Sigmoid colon (tissue), 7 donors: ENCODE data around the gene MYH13. TPM values are rescaled to one million over a fixed set of nuclear protein-coding genes. Genes with fewer than 3 reads are reported as not detected.

Experiments used
- DNase-seq: peaks from one replicate; pipeline ENCODE4 v3.0.0-alpha.2; 2019
- H3K27ac ChIP-seq, 4 donors: fragments of 200-600 bp; sonication (generic); one replicate each; pipeline ENCODE4 v1.5.1; 2016 to 2019; ENCODE audit warnings: mild to moderate bottlenecking in 1 of 4
- H3K27me3 ChIP-seq, 3 donors: fragments of 200-600 bp; sonication (generic); one replicate each; pipeline ENCODE4 v1.5.1; 2019; ENCODE audit warnings: mild to moderate bottlenecking in 1 of 3
- H3K36me3 ChIP-seq, 4 donors: fragments of 200-600 bp; sonication (generic); one replicate each; pipeline ENCODE4 v1.5.1; 2016 to 2019
- H3K4me1 ChIP-seq, 4 donors: fragments of 200-600 bp; sonication (generic); one replicate each; pipeline ENCODE4 v1.5.1; 2017 to 2019
- H3K4me3 ChIP-seq, 4 donors: fragments of 200-600 bp; sonication (generic); one replicate each; pipeline ENCODE4 v1.5.1; 2017 to 2019; ENCODE audit warnings: mild to moderate bottlenecking in 2 of 4, moderate library complexity in 1 of 4
- H3K9me3 ChIP-seq, 4 donors: fragments of 200-600 bp in 3 of 4; sonication (generic) in 3 of 4; one replicate each; pipeline versions ENCODE4 v1.5.1 to v1.6.1; 2013 to 2019
- CTCF ChIP-seq, 4 experiments: fragments of 450-650 bp in 3 of 4; fragments of 200-600 bp in 1 of 4; IDR thresholded peaks; one replicate each; pipeline ENCODE4 v1.5.1; 2016 to 2019; ENCODE audit warnings: antibody characterized with exemption in 4 of 4, mild to moderate bottlenecking in 3 of 4, moderate library complexity in 2 of 4
- EP300 ChIP-seq, 4 donors: sonication (generic); formaldehyde crosslinking; IDR thresholded peaks; one replicate each; pipeline ENCODE4 v1.6.1; 2017; ENCODE audit warnings: antibody characterized with exemption in 4 of 4
- POLR2A ChIP-seq, 2 donors: fragments of 450-650 bp; IDR thresholded peaks; one replicate each; pipeline ENCODE4 v1.6.1; 2016; ENCODE audit warnings: antibody characterized with exemption in 2 of 2, mild to moderate bottlenecking in 2 of 2, moderate library complexity in 2 of 2
- POLR2AphosphoS5 ChIP-seq, 4 donors: sonication (generic); formaldehyde crosslinking; IDR thresholded peaks; one replicate each; pipeline ENCODE4 v1.6.1; 2017; ENCODE audit warnings: antibody characterized with exemption in 4 of 4
- WGBS, 2 donors: extraction: QIAGEN DNeasy Blood & Tissue Kit; methylation state at CpG; one replicate each; pipeline ENCODE4 v1.1.7; 2013; 5-methylcytosine and 5-hydroxymethylcytosine counted together
- intact Hi-C: fragments of 100-400 bp; cut with DNase I; formaldehyde crosslinking; loops from one replicate; pipeline ENCODE4 v1.15.1; 2023
- polyA plus RNA-seq, 3 donors: library from polyadenylated mRNA; stranded (reverse); fragments of 200-250 nt; gene quantifications; one replicate each; pipeline ENCODE4 v1.2.3, GENCODE V29; 2013
- total RNA-seq, 4 donors: library from RNA; depleted of rRNA; stranded (reverse); fragments of >200 nt; gene quantifications; one replicate each; pipeline ENCODE4 v1.1.0, GENCODE V29; 2016
- donor health status: healthy with polysubstance abuse.
- donor health status: Bipolar disorder and iron deficiency.
- donor health status: healthy.

Gene MYH13
- total and polyA plus RNA-seq, 7 donors = 0.06 TPM; not detected in 6

- no peak for TF ChIP-seq POLR2AphosphoS5 (IDR thresholded peaks at IDR 0.05)
- WGBS, 2 donors = 93 to 94% methylated on average over 44 of the region's 44 CpGs
- Histone ChIP-seq H3K36me3 (no peaks in the 10 kb centered on the region), H3K27ac (no peak overlapping the region), H3K4me3 (no peak overlapping the region), H3K4me1 (no peaks in the 10 kb centered on the region), H3K27me3 (no peaks in the 10 kb centered on the region), H3K9me3 (no peaks in the 10 kb centered on the region)
- intact Hi-C loops = no loop called here
- no peak for DNase-seq
These were observed 63.5 kb downstream of the MYH13 start for GRCh38 chr17:10309003-10309974.

- intact Hi-C loops = no loop called here
- Histone ChIP-seq H3K9me3 (no peaks in the 10 kb centered on the region), H3K27me3 (no peaks in the 10 kb centered on the region), H3K4me1 (no peaks in the 10 kb centered on the region), H3K27ac (no peak overlapping the region), H3K36me3 (no peaks in the 10 kb centered on the region), H3K4me3 (no peak overlapping the region)
- DNase-seq = no peak
- TF ChIP-seq EP300 (IDR thresholded peaks at IDR 0.05) (no peak), POLR2A (IDR thresholded peaks at IDR 0.05) (no peak), POLR2AphosphoS5 (IDR thresholded peaks at IDR 0.05) (no peak), CTCF (IDR thresholded peaks at IDR 0.05) (no peak)
- WGBS, 2 donors = 83 to 90% methylated on average over 5 of the region's 5 CpGs
These were observed 66.2 kb downstream of the MYH13 start for GRCh38 chr17:10306585-10306984.

GRCh38 chr17:10305398-10305797 is 67.4 kb downstream of the MYH13 start:
- 58% methylated on average over 3 of the region's 3 CpGs for WGBS, 2 donors
- intact Hi-C loops = no loop called here
- no peaks in the 10 kb centered on the region for H3K4me1 ChIP-seq

DNA sequence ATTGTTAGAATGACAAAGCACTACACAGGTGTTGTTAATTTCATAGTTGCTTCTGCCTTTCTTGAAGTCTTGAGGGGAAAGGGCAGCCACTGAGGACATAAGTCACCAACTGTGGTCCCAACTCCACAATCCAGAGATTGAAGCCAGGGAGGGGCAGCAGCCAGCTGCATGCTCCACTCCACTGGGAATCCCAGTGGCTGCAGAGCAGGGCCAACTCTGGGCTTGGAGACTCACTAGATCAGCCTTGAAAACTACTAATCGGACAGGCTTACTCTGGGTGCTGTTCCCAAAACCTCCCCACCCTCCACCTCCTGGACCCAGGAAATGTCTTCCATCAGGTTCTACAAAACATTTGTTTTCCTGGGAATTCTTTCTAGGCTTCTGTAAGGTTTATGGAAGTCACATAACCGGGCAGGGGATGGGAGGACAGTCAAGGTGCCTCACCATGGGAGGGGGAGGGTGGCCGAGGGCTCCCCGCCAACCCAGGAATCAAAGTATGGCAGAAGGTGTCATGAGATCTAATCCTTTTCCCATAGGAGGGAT is 68.0 kb downstream of the MYH13 start:
- intact Hi-C loops = no loop called here
- no peaks in the 10 kb centered on the region for H3K9me3 ChIP-seq
- no peaks in the 10 kb centered on the region for H3K36me3 ChIP-seq
- no peak overlapping the region for H3K27ac ChIP-seq
- H3K27me3 ChIP-seq = no peaks in the 10 kb centered on the region
- DNase-seq = no peak
- TF ChIP-seq POLR2A (IDR thresholded peaks at IDR 0.05) (no peak), CTCF (IDR thresholded peaks at IDR 0.05) (no peak)
- no peaks in the 10 kb centered on the region for H3K4me1 ChIP-seq
- H3K4me3 ChIP-seq = no peak overlapping the region
- WGBS, 2 donors = 84 to 91% methylated on average over 4 of the region's 4 CpGs

More at GRCh38 chr17:10305398-10305797, 67.4 kb downstream of the MYH13 start:
- TF ChIP-seq CTCF (IDR thresholded peaks at IDR 0.05) (no peak), POLR2AphosphoS5 (IDR thresholded peaks at IDR 0.05) (no peak), POLR2A (IDR thresholded peaks at IDR 0.05) (no peak), EP300 (IDR thresholded peaks at IDR 0.05) (no peak)
- no peak for DNase-seq
- no peaks in the 10 kb centered on the region for H3K36me3 ChIP-seq
- H3K27me3 ChIP-seq = no peaks in the 10 kb centered on the region
- no peak overlapping the region for H3K27ac ChIP-seq
- H3K9me3 ChIP-seq = no peaks in the 10 kb centered on the region
- no peak overlapping the region for H3K4me3 ChIP-seq

GRCh38 chr17:10297691-10298090 is 75.1 kb downstream of the MYH13 start:
- DNase-seq = no peak
- TF ChIP-seq EP300 (IDR thresholded peaks at IDR 0.05) (no peak), POLR2A (IDR thresholded peaks at IDR 0.05) (no peak), POLR2AphosphoS5 (IDR thresholded peaks at IDR 0.05) (no peak), CTCF (IDR thresholded peaks at IDR 0.05) (no peak)
- intact Hi-C loops = no loop called here
- no peak overlapping the region for H3K27ac ChIP-seq
- no peaks in the 10 kb centered on the region for H3K4me1 ChIP-seq
- WGBS, 2 donors = 92 to 96% methylated on average over 3 of the region's 3 CpGs
- no peaks in the 10 kb centered on the region for H3K9me3 ChIP-seq
- no peak overlapping the region for H3K4me3 ChIP-seq
- H3K36me3 ChIP-seq = no peaks in the 10 kb centered on the region
- H3K27me3 ChIP-seq = no peaks in the 10 kb centered on the region
